SK-N-SH (cell line): ENCODE data around the gene MEGF6.

Experiments
- EZH2phosphoT487 ChIP-seq: fragments of 200-600 bp; sonication (generic); IDR thresholded peaks from 2 replicates; pipeline ENCODE4 v1.6.1; 2017; ENCODE audit warnings: low read depth, mixed run types, mild to moderate bottlenecking, antibody characterized with exemption, moderate library complexity, borderline replicate concordance
- MEF2A ChIP-seq: IDR thresholded peaks from 2 replicates; pipeline ENCODE4 v1.4.0; 2012; ENCODE audit warnings: low read depth, borderline replicate concordance
- POLR2AphosphoS5 ChIP-seq: IDR thresholded peaks from 2 replicates; pipeline ENCODE4 v1.6.1; 2012; ENCODE audit warnings: low read depth, low read length
- TAF1 ChIP-seq: IDR thresholded peaks from 2 replicates; pipeline ENCODE4 v1.6.1; 2012; ENCODE audit warnings: low read depth, mild to moderate bottlenecking, low read length, moderate library complexity, borderline replicate concordance
- TF ChIP-seq, protein P1 (sequence below): fragments of 200-600 bp; sonication (generic); IDR thresholded peaks from 2 replicates; pipeline ENCODE4 v1.6.1; 2017; ENCODE audit warnings: antibody characterized with exemption, mild to moderate bottlenecking, moderate library complexity
- TF ChIP-seq, protein P2 (sequence below): IDR thresholded peaks from 2 replicates; pipeline ENCODE4 v1.6.1; 2012; ENCODE audit warnings: mild to moderate bottlenecking, low read depth, low read length, moderate library complexity

DNA sequence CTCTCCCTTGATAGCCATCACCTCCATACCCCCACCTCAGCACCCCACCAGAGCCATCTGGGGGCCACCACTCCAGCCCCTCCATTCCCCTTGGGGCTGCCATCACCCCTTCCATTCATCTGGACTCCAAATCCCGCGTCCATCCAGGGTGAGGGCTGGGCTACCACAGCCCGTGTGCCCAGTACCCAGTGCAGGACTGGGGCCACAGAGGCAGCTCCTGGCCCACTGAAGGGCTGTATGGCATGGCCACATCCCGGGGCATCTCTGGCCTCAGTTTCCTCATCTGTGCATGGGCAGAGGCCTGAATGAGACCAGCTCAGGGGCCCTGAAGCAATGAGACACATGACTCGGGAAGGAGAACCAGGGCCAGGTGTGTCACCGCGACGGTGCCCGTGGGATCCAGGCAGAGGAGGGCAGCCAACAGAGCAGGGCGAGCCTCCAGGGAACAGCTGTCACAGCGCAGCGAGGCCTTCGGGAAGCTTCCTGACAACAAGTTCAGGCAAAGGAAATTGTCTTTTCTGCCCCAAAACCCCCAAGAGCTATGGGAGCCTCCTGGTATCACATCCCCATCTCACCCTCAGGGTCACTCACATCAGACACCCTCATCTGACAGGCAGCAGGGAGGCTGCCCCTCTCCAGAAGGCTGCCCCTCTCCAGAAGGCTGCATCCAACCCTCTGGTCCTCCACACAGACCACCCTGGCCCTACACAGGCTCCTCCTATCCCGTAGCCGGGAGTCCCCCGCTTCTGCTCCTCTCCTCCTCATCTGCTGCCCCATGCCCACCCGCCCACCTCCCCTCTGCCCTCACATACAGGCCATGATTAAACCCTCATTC, 76.3 kb downstream of the MEGF6 start:
- no peak for TF ChIP-seq EZH2phosphoT487
- TF ChIP-seq, protein P1, sequence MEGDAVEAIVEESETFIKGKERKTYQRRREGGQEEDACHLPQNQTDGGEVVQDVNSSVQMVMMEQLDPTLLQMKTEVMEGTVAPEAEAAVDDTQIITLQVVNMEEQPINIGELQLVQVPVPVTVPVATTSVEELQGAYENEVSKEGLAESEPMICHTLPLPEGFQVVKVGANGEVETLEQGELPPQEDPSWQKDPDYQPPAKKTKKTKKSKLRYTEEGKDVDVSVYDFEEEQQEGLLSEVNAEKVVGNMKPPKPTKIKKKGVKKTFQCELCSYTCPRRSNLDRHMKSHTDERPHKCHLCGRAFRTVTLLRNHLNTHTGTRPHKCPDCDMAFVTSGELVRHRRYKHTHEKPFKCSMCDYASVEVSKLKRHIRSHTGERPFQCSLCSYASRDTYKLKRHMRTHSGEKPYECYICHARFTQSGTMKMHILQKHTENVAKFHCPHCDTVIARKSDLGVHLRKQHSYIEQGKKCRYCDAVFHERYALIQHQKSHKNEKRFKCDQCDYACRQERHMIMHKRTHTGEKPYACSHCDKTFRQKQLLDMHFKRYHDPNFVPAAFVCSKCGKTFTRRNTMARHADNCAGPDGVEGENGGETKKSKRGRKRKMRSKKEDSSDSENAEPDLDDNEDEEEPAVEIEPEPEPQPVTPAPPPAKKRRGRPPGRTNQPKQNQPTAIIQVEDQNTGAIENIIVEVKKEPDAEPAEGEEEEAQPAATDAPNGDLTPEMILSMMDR = no peak
- no peak for TF ChIP-seq POLR2AphosphoS5
- no peak for TF ChIP-seq MEF2A
- TF ChIP-seq, protein P2, sequence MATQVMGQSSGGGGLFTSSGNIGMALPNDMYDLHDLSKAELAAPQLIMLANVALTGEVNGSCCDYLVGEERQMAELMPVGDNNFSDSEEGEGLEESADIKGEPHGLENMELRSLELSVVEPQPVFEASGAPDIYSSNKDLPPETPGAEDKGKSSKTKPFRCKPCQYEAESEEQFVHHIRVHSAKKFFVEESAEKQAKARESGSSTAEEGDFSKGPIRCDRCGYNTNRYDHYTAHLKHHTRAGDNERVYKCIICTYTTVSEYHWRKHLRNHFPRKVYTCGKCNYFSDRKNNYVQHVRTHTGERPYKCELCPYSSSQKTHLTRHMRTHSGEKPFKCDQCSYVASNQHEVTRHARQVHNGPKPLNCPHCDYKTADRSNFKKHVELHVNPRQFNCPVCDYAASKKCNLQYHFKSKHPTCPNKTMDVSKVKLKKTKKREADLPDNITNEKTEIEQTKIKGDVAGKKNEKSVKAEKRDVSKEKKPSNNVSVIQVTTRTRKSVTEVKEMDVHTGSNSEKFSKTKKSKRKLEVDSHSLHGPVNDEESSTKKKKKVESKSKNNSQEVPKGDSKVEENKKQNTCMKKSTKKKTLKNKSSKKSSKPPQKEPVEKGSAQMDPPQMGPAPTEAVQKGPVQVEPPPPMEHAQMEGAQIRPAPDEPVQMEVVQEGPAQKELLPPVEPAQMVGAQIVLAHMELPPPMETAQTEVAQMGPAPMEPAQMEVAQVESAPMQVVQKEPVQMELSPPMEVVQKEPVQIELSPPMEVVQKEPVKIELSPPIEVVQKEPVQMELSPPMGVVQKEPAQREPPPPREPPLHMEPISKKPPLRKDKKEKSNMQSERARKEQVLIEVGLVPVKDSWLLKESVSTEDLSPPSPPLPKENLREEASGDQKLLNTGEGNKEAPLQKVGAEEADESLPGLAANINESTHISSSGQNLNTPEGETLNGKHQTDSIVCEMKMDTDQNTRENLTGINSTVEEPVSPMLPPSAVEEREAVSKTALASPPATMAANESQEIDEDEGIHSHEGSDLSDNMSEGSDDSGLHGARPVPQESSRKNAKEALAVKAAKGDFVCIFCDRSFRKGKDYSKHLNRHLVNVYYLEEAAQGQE = no peak
- no peak for TF ChIP-seq TAF1
